K562 (cell line): ENCODE results near the gene SUPT20H. TPM values are rescaled to one million over a fixed set of nuclear protein-coding genes. Genes with fewer than 3 reads are reported as not detected.

ENCODE experiments used
- CREBBP ChIP-seq: IDR thresholded peaks from one replicate; pipeline ENCODE4 v1.6.1; 2012; ENCODE audit warnings: low read depth, mild to moderate bottlenecking, control low read depth, inconsistent platforms, low read length
- polyA plus RNA-seq, 8 experiments: library from polyadenylated mRNA; depleted of rRNA in 4 of 8; stranded (reverse) in 5 of 8; unstranded in 3 of 8; fragments of >200 nt; fragmentation: Nextera tagmentation in 2 of 8; fragmentation: Illumina TruSeq in 1 of 8; extraction: Ambion mirVana in 2 of 8; extraction: Trizol in 1 of 8; gene quantifications; 2 replicates each; pipeline versions ENCODE4 v1.2.1 to v1.2.3, GENCODE V29; 2011 to 2014; ENCODE audit warnings: inconsistent platforms in 1 of 8, missing spikeins in 1 of 8
- total RNA-seq, 7 experiments: library from RNA; depleted of rRNA in 6 of 7; stranded (reverse); fragments of >200 nt in 6 of 7; fragmentation: Illumina TruSeq in 2 of 7; extraction: Trizol in 2 of 7; gene quantifications; 2 replicates each; pipeline versions ENCODE4 v1.2.1 to v1.2.3, GENCODE V29; 2011 to 2021; ENCODE audit warnings: low replicate concordance in 1 of 7
- TF ChIP-seq, protein P1 (sequence below): sonication (generic); formaldehyde crosslinking; IDR thresholded peaks from 2 replicates; pipeline ENCODE4 v1.8.0; 2023; ENCODE audit warnings: missing genetic modification reagents, mild to moderate bottlenecking, borderline replicate concordance
- TF ChIP-seq, protein P2 (sequence below): fragments of 200-800 bp; sonication (Bioruptor generic); IDR thresholded peaks from 2 replicates; pipeline ENCODE4 v1.6.1; 2017; ENCODE audit warnings: missing genetic modification characterization, missing compliant biosample characterization

Gene SUPT20H
- total and polyA plus RNA-seq, 9 of the 15 experiments (the other 6 are each of a cell fraction or from before 2014, with no cell fraction given): 11.4 to 71.8 (median 31.7) TPM

DNA sequence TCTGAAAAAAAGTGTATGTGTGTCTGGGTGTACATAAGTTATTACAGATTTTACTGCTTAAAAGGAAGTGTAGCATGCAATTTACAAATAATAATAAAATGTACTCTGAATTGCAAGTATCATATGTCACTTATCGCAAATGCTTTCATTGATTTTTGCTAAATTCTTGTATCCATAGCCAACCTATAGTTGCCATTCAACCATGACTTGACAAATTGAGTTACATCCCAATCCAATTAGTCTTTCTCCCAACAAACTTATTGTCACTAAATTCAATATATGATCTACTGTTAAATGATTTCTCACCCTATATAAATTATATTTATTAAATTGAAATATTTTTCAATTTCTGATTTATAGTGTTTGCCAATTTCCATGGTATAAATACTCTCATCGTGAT lies 17.3 kb upstream of the SUPT20H start (continued):
- TF ChIP-seq, protein P1, sequence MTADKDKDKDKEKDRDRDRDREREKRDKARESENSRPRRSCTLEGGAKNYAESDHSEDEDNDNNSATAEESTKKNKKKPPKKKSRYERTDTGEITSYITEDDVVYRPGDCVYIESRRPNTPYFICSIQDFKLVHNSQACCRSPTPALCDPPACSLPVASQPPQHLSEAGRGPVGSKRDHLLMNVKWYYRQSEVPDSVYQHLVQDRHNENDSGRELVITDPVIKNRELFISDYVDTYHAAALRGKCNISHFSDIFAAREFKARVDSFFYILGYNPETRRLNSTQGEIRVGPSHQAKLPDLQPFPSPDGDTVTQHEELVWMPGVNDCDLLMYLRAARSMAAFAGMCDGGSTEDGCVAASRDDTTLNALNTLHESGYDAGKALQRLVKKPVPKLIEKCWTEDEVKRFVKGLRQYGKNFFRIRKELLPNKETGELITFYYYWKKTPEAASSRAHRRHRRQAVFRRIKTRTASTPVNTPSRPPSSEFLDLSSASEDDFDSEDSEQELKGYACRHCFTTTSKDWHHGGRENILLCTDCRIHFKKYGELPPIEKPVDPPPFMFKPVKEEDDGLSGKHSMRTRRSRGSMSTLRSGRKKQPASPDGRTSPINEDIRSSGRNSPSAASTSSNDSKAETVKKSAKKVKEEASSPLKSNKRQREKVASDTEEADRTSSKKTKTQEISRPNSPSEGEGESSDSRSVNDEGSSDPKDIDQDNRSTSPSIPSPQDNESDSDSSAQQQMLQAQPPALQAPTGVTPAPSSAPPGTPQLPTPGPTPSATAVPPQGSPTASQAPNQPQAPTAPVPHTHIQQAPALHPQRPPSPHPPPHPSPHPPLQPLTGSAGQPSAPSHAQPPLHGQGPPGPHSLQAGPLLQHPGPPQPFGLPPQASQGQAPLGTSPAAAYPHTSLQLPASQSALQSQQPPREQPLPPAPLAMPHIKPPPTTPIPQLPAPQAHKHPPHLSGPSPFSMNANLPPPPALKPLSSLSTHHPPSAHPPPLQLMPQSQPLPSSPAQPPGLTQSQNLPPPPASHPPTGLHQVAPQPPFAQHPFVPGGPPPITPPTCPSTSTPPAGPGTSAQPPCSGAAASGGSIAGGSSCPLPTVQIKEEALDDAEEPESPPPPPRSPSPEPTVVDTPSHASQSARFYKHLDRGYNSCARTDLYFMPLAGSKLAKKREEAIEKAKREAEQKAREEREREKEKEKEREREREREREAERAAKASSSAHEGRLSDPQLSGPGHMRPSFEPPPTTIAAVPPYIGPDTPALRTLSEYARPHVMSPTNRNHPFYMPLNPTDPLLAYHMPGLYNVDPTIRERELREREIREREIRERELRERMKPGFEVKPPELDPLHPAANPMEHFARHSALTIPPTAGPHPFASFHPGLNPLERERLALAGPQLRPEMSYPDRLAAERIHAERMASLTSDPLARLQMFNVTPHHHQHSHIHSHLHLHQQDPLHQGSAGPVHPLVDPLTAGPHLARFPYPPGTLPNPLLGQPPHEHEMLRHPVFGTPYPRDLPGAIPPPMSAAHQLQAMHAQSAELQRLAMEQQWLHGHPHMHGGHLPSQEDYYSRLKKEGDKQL: no peak
- TF ChIP-seq, protein P2, sequence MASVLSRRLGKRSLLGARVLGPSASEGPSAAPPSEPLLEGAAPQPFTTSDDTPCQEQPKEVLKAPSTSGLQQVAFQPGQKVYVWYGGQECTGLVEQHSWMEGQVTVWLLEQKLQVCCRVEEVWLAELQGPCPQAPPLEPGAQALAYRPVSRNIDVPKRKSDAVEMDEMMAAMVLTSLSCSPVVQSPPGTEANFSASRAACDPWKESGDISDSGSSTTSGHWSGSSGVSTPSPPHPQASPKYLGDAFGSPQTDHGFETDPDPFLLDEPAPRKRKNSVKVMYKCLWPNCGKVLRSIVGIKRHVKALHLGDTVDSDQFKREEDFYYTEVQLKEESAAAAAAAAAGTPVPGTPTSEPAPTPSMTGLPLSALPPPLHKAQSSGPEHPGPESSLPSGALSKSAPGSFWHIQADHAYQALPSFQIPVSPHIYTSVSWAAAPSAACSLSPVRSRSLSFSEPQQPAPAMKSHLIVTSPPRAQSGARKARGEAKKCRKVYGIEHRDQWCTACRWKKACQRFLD (CRISPR knock-in tag): no peak
- no peak for TF ChIP-seq CREBBP
- TF ChIP-seq, all 486 proteins: peak for 0
